Sigmoid colon (tissue), 4 donors: Measurements from ENCODE around the gene SPOCK1.

Experiments
- EP300 ChIP-seq, 4 donors: sonication (generic); formaldehyde crosslinking; IDR thresholded peaks; one replicate each; pipeline ENCODE4 v1.6.1; 2017; ENCODE audit warnings: antibody characterized with exemption in 4 of 4
- POLR2A ChIP-seq, 2 donors: fragments of 450-650 bp; IDR thresholded peaks; one replicate each; pipeline ENCODE4 v1.6.1; 2016; ENCODE audit warnings: antibody characterized with exemption in 2 of 2, mild to moderate bottlenecking in 2 of 2, moderate library complexity in 2 of 2
- POLR2AphosphoS5 ChIP-seq, 4 donors: sonication (generic); formaldehyde crosslinking; IDR thresholded peaks; one replicate each; pipeline ENCODE4 v1.6.1; 2017; ENCODE audit warnings: antibody characterized with exemption in 4 of 4
- TF ChIP-seq, protein P1 (sequence below), 4 experiments: fragments of 450-650 bp in 3 of 4; fragments of 200-600 bp in 1 of 4; IDR thresholded peaks; one replicate each; pipeline ENCODE4 v1.5.1; 2016 to 2019; ENCODE audit warnings: antibody characterized with exemption in 4 of 4, mild to moderate bottlenecking in 3 of 4, moderate library complexity in 2 of 4

DNA sequence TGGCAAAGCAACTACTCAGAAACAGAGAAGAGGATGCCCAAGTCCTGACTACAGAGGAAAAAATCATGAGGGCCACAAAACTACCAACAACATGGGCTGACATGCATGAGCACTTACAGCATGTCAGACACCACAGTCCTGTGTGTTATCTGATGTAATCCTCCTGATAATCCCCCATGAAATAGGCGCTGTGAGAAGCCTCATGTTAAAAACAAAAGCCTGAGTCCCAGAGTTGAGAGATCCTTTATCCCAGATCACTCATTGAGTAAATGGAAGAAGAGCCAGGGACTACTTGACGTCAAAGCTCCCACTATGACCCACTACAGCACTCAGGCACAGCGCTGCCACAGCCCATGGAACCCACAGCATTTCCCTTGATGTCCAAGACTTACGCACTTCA lies 7.2 kb upstream of the SPOCK1 start:
- TF ChIP-seq, protein P1, sequence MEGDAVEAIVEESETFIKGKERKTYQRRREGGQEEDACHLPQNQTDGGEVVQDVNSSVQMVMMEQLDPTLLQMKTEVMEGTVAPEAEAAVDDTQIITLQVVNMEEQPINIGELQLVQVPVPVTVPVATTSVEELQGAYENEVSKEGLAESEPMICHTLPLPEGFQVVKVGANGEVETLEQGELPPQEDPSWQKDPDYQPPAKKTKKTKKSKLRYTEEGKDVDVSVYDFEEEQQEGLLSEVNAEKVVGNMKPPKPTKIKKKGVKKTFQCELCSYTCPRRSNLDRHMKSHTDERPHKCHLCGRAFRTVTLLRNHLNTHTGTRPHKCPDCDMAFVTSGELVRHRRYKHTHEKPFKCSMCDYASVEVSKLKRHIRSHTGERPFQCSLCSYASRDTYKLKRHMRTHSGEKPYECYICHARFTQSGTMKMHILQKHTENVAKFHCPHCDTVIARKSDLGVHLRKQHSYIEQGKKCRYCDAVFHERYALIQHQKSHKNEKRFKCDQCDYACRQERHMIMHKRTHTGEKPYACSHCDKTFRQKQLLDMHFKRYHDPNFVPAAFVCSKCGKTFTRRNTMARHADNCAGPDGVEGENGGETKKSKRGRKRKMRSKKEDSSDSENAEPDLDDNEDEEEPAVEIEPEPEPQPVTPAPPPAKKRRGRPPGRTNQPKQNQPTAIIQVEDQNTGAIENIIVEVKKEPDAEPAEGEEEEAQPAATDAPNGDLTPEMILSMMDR (IDR thresholded peaks at IDR 0.05): no peak
- TF ChIP-seq EP300 (IDR thresholded peaks at IDR 0.05) (no peak), POLR2A (IDR thresholded peaks at IDR 0.05) (no peak), POLR2AphosphoS5 (IDR thresholded peaks at IDR 0.05) (no peak)
